HG03558 (cell line): ENCODE results near the gene CTSW.

Experiments
- ATAC-seq: cut with Tn5 transposase; IDR thresholded peaks from one replicate; pipeline ENCODE4 v1.9.1; 2021; ENCODE audit warnings: moderate number of reproducible peaks; ENCODE audit not compliant: unreplicated experiment; ENCODE audit errors: extremely low read depth

The CTSW gene

DNA sequence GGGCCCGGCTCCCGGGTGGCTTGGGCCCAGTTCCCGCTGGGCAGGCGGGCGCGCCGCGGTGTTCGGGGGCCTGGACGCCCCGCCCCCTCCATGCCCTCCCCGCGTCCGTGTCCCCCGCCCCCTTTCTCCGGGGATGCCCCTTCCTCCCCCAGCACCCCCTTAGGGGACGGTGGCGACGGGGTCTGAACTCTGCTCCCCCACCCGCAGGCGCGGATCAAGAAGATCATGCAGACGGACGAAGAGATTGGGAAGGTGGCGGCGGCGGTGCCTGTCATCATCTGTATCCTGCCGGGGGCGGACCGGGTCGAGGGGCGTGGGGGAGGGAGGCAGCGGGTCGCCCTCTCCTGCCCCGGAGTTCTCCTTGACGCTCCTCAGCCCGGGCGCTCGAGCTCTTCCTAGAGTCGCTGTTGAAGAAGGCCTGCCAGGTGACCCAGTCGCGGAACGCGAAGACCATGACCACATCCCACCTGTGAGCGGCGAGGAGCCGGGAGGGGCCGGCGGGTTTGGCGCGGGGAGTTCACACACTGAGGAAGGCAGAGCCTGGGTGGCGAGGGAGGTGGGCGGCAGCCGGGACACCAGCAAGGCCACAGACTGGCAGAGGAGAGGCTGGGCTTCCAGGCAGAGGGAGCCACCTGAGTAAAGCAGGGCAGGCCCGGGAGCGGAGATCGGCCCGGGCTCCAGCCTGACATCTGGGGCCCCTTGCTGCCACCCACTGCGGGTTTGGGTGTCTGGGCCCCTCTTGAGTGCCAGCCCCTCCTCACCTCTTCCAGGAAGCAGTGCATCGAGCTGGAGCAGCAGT, 40.1 kb downstream of the CTSW start:
- no peak for ATAC-seq

DNA sequence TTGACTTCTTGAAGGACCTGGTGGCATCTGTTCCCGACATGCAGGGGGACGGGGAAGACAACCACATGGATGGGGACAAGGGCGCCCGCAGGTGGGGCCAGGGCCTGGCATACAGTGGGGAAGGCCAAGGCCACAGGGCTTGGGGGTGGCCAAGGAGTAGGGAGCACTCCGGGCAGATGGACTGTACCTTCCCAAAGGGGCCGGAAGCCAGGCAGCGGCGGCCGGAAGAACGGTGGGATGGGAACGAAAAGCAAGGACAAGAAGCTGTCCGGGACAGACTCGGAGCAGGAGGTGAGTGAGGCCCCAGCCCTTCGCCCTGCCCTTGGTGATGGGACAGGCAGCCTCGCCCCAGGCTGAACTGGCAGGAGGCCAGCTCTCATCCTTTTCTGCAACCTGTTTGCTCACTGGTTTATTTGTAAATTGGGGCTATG, 40.8 kb downstream of the CTSW start:
- no peak for ATAC-seq

DNA sequence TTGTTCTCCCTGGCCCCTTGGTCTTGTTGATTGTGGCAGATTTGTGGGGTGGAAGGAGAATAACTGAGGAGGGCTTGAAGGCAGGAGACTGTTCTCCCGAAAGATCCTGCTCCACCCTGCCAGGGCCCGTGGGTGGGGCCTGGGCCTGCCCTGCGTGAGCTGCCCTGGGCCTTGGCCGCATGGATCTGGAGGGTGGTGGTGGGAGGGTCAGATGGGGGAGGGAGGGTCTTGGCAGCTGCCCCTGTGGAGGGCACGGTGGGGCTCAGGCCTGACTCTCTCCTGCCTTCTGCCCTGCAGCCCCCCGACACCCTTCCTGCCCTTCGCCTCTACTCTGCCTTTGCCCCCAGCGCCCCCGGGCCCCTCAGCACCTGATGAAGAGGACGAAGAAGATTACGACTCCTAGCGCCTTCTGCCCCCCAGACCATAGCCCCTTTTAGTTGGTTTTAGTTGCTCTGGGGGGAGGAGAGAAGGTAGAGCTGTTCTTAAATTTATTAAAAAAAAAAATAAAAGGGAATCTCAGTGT, 41.5 kb downstream of the CTSW start:
- no peak for ATAC-seq

DNA sequence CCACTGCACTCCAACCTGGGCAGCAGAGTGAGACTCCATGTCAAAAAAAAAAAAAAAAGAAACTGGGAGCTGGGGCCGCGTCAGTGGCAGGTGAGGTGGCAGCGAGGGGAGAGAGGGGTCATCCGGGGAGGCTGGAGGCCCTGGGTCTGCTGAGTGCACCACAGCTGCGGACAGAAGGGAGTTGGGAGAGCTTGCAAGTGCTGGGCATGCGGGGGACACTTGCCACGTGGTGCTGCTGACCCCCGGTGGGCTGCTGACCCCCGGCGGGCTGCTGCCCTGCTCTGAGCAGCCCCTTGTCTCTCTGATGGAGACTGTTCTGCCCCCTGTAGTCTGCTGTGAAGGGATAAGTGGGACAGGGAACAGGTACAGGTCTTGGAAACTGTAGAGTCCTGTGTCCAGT, 42.2 kb downstream of the CTSW start:
- ATAC-seq: no peak

DNA sequence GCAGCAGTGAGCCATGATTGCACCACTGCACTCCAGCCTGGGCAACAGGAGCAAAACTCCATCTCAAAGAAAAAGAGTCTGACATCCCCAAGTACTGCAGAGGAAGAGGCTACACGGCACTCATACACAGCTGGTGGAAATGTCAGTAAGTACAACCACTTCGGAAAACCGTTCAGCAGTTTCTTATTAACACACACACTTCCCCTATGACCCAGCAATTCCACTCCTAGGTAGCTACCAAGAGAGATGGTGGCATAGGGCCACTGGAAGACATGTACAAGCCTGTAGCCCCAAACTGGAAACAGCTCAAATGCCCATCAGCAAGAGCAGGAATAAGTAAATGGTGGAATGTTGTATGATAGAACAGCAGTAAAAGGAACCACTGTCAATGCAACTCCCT, 42.9 kb downstream of the CTSW start:
- ATAC-seq: no peak

DNA sequence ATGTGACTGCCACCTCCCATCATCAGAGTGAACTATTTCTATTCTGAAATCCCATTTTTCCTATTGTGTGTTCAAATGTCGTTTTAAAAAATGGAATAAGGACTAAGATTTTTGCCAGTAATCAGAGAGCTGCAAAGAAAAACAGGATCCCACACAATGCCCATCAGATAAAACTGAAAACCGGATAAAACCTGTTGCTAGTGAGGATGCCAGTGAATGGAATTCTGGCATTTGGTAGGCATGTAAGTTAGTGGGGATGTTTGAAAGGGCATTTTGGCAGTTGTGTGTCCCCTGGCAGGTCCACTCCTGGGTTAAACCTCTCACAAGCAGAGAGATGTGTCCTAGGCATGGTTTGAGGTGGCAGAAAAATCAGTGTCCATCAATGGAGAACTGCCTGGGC, 45.8 kb downstream of the CTSW start:
- ATAC-seq: no peak

DNA sequence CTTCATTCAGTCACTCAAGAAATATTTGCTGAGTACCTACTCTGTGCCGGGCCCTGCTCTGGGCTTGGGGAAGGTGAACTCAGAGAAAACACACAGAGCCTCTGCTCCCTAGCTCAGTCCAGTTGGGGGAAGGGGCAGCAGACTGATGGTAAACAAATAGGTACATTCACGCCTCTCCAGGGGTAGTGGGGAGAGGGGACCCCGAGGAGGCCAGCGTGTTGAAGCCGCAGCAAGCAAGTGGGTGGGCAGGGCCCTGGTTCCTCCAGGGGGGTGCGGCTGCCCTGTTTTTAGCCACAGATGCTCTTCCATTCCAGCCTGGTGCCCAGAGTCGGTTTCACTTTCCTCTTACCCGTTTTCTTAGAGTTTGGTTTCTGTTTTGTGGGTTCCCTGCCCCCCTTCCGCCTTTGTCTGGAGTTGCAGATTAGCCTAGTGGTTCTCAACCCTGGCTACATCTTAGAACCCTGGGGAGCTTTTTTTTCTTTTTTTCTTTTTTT, 48.3 kb downstream of the CTSW start:
- no peak for ATAC-seq

DNA sequence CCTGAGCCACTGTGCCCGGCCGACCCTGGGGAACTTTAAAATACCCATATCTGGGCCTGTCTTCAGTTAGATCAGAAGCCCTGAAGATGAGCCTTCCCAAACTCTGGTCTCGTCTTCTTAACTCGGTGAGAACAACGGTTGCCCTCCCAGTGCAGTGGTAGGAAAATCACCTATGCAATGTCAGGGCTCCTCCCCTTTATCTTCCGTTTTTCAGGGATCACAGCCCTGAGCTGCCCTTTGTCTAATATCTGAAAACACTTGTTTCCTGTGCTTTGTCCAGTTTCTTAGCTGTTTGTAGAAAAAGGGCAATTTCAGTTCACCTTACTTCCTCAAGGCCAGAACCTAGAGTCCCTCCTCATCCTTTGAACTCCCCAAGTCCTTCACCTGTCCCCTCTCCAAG, 49.0 kb downstream of the CTSW start:
- no peak for ATAC-seq

DNA sequence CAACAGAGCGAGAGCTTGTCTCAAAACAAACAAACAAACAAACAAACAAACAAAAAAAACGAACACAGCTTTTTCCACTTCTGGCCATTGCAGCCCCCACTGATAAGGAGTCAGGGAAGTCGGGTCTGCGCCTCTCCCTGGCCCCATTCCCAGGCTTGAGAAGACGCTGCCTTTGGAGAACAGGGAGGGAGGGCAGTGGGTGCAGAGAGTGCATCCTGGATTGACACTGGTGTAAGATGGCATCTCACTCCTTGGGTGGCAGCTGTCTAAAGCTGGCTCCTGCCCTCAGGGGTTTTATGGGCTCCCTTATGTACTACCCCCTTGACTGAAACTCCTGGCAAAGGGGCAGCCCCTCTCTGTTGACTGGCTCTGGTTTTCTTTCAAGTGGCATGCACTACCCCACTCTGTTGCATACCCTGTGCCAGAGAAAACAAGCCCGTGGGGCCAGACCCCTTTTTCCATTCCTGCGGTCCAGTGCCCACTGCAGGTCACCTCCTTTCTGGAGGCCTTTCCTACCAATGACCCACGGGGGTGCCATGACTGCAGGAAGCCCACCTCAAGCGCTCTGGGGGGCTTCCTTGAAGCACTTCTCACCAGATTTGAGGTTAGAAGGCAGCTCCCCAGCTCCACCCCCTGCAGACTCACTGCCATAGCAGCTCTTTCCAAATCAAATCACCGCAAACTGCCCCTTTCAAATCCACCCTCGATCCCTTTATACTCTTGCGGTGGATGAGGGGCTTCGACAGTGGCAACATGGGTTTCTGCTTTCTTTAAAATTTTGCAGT, 52.3 kb downstream of the CTSW start:
- no peak for ATAC-seq

DNA sequence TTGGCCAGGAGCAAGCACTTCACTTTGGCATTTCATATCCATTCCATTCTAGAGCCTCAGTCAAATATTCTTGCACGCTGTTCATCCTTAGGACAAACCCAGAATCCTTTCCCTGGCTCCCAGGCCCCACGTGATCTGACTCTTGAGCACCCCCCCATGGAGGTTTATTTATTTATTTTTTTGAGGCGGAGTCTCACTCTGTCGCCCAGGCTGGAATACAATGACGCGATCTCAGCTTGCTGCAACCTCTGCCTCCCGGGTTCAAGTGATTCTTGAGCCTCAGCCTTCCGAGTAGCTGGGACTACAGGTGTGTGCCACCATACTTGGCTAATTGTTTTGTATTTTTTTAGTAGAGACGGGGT, 52.9 kb downstream of the CTSW start:
- ATAC-seq: no peak
